K562 (cell line): ENCODE data around the gene ZCCHC14. TPM values are rescaled to one million over a fixed set of nuclear protein-coding genes. Genes with fewer than 3 reads are reported as not detected.

ENCODE experiments used
- BMI1 ChIP-seq: fragments of 150-350 bp; IDR thresholded peaks from 2 replicates; pipeline ENCODE4 v1.6.1; 2014; ENCODE audit warnings: low read length
- HLTF ChIP-seq: fragments of 450-650 bp; IDR thresholded peaks from 2 replicates; pipeline ENCODE4 v1.6.1; 2016
- HMG20B ChIP-seq: fragments of 250-450 bp; sonication (Bioruptor Pico); IDR thresholded peaks from 2 replicates; pipeline ENCODE4 v1.5.0; 2021; ENCODE audit warnings: mild to moderate bottlenecking
- JUND ChIP-seq, 2 experiments: IDR thresholded peaks; 2 replicates in 1 of 2; 3 replicates in 1 of 2; pipeline ENCODE4 v1.6.1; 2011; ENCODE audit warnings: borderline replicate concordance in 2 of 2, low read depth in 2 of 2, low read length in 2 of 2, improper control_type of control experiment in 1 of 2, missing biosample characterization in 1 of 2, missing genetic modification characterization in 1 of 2, missing genetic modification reagents in 1 of 2
- MEIS2 ChIP-seq: fragments of 450-650 bp; IDR thresholded peaks from 2 replicates; pipeline ENCODE4 v1.6.1; 2014; ENCODE audit warnings: mild to moderate bottlenecking; ENCODE audit not compliant: partially characterized antibody
- NCOA2 ChIP-seq, 2 experiments: fragments of 450-650 bp; IDR thresholded peaks; 2 replicates each; pipeline ENCODE4 v1.6.1; 2018; ENCODE audit warnings: mild to moderate bottlenecking in 2 of 2, moderate library complexity in 1 of 2; ENCODE audit not compliant: partially characterized antibody in 2 of 2
- NONO ChIP-seq, 2 experiments: fragments of 200-400 bp in 1 of 2; fragments of 450-650 bp in 1 of 2; formaldehyde crosslinking in 1 of 2; IDR thresholded peaks; 2 replicates each; pipeline ENCODE4 v1.6.1; 2017; ENCODE audit warnings: low read depth in 2 of 2, mild to moderate bottlenecking in 2 of 2, moderate library complexity in 2 of 2, low read length in 1 of 2
- SMAD1 ChIP-seq: fragments of 150-350 bp; IDR thresholded peaks from 2 replicates; pipeline ENCODE4 v1.6.1; 2014; ENCODE audit warnings: low read length, low read depth; ENCODE audit not compliant: partially characterized antibody
- SP1 ChIP-seq: sonication (generic); formaldehyde crosslinking; IDR thresholded peaks from 2 replicates; pipeline ENCODE4 v1.8.1; 2022; ENCODE audit warnings: mild to moderate bottlenecking, missing genetic modification reagents
- TBL1XR1 ChIP-seq, 2 experiments: IDR thresholded peaks; 2 replicates each; pipeline ENCODE4 v1.6.1; 2012; ENCODE audit warnings: improper control_type of control experiment in 2 of 2, low read length in 2 of 2, mild to moderate bottlenecking in 1 of 2
- TOE1 ChIP-seq, 2 experiments: fragments of 450-650 bp in 1 of 2; sonication (generic) in 1 of 2; formaldehyde crosslinking in 1 of 2; IDR thresholded peaks; 2 replicates each; pipeline versions ENCODE4 v1.7.1 to v1.8.0; 2016 to 2022; ENCODE audit warnings: borderline replicate concordance in 2 of 2, mild to moderate bottlenecking in 2 of 2, antibody characterized with exemption in 1 of 2, inconsistent platforms in 1 of 2, low read depth in 1 of 2, missing genetic modification reagents in 1 of 2, moderate library complexity in 1 of 2
- WHSC1 ChIP-seq: IDR thresholded peaks from one replicate; pipeline ENCODE4 v1.6.1; 2012; ENCODE audit warnings: low read length, control low read depth, inconsistent platforms
- ZNF785 ChIP-seq: fragments of 250-450 bp; sonication (Bioruptor Pico); IDR thresholded peaks from 2 replicates; pipeline ENCODE4 v1.4.0; 2020; ENCODE audit warnings: mild to moderate bottlenecking
- polyA plus RNA-seq, 8 experiments: library from polyadenylated mRNA; depleted of rRNA in 4 of 8; stranded (reverse) in 5 of 8; unstranded in 3 of 8; fragments of >200 nt; fragmentation: Nextera tagmentation in 2 of 8; fragmentation: Illumina TruSeq in 1 of 8; extraction: Ambion mirVana in 2 of 8; extraction: Trizol in 1 of 8; gene quantifications; 2 replicates each; pipeline versions ENCODE4 v1.2.1 to v1.2.3, GENCODE V29; 2011 to 2014; ENCODE audit warnings: inconsistent platforms in 1 of 8, missing spikeins in 1 of 8
- total RNA-seq, 7 experiments: library from RNA; depleted of rRNA in 6 of 7; stranded (reverse); fragments of >200 nt in 6 of 7; fragmentation: Illumina TruSeq in 2 of 7; extraction: Trizol in 2 of 7; gene quantifications; 2 replicates each; pipeline versions ENCODE4 v1.2.1 to v1.2.3, GENCODE V29; 2011 to 2021; ENCODE audit warnings: low replicate concordance in 1 of 7
- TF ChIP-seq, protein P1 (sequence below): sonication (generic); formaldehyde crosslinking; IDR thresholded peaks from 2 replicates; pipeline ENCODE4 v1.8.1; 2023; ENCODE audit warnings: missing genetic modification reagents, mild to moderate bottlenecking, borderline replicate concordance
- TF ChIP-seq, protein P2 (sequence below): fragments of 250-450 bp; sonication (Bioruptor Pico); IDR thresholded peaks from 2 replicates; pipeline ENCODE4 v1.5.0; 2021
- TF ChIP-seq, protein P3 (sequence below): fragments of 250-450 bp; sonication (Bioruptor Pico); IDR thresholded peaks from 2 replicates; pipeline ENCODE4 v1.9.0; 2021; ENCODE audit warnings: mild to moderate bottlenecking, inconsistent platforms
- TF ChIP-seq, protein P4 (sequence below): fragments of 450-650 bp; IDR thresholded peaks from 2 replicates; pipeline ENCODE4 v1.6.1; 2016; ENCODE audit warnings: missing biosample characterization, missing genetic modification characterization

The ZCCHC14 gene
- total and polyA plus RNA-seq, 9 of the 15 experiments (the other 6 are each of a cell fraction or from before 2014, with no cell fraction given): 1.5 to 12.4 (median 2.9) TPM

DNA sequence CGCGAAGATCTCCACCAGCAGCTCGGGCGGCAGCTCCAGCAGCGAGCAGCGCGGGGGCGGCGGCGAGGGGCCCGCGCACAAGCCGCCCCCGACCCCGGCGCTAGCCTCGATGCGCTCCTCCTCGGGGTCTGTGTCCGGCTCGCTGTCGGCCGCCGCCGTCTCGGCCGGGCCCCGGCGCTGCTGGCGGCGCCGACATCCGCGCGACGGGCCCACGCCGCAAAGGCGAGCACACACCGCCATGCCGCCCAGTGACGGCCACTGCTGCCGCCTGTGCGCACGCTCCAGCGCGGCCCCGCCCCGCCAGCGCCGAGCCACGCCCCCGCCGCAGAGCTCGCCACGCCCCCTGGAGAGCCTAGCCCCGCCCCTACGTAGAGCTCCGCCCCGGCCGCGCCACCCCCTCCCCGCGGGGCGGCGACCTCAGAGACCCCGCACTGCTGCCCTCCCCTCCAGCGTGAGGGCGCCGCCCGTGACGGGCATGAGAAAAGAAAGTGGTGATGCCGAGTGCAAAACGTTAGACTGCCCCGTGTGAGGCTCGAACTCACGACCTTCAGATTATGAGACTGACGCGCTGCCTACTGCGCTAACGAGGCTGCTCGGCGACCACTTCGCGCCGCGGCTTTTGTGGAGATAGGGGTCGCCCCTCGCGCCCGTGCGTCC is 109.2 kb downstream of the ZCCHC14 start, which contains the start of gene FBXO31 (continued):
- TF ChIP-seq, protein P1, sequence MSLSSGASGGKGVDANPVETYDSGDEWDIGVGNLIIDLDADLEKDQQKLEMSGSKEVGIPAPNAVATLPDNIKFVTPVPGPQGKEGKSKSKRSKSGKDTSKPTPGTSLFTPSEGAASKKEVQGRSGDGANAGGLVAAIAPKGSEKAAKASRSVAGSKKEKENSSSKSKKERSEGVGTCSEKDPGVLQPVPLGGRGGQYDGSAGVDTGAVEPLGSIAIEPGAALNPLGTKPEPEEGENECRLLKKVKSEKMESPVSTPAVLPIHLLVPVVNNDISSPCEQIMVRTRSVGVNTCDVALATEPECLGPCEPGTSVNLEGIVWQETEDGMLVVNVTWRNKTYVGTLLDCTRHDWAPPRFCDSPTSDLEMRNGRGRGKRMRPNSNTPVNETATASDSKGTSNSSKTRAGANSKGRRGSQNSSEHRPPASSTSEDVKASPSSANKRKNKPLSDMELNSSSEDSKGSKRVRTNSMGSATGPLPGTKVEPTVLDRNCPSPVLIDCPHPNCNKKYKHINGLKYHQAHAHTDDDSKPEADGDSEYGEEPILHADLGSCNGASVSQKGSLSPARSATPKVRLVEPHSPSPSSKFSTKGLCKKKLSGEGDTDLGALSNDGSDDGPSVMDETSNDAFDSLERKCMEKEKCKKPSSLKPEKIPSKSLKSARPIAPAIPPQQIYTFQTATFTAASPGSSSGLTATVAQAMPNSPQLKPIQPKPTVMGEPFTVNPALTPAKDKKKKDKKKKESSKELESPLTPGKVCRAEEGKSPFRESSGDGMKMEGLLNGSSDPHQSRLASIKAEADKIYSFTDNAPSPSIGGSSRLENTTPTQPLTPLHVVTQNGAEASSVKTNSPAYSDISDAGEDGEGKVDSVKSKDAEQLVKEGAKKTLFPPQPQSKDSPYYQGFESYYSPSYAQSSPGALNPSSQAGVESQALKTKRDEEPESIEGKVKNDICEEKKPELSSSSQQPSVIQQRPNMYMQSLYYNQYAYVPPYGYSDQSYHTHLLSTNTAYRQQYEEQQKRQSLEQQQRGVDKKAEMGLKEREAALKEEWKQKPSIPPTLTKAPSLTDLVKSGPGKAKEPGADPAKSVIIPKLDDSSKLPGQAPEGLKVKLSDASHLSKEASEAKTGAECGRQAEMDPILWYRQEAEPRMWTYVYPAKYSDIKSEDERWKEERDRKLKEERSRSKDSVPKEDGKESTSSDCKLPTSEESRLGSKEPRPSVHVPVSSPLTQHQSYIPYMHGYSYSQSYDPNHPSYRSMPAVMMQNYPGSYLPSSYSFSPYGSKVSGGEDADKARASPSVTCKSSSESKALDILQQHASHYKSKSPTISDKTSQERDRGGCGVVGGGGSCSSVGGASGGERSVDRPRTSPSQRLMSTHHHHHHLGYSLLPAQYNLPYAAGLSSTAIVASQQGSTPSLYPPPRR: 0 out of 2 replicates have a peak, but pooled peaks have one; percentile 71
- TF ChIP-seq JUND (IDR thresholded peaks at IDR 0.05; ENCODE audit: borderline replicate concordance, low read depth, low read length): peak; percentile 49; the same call in 1 of the 2 replicates
- no peak; the same call in 2 of the 3 replicates for TF ChIP-seq JUND (tag; IDR thresholded peaks at IDR 0.05; ENCODE audit: borderline replicate concordance, low read depth, low read length)
- TF ChIP-seq MEIS2: peak; percentile 54
- peak; percentile 31; the same call in 1 of the 2 replicates for TF ChIP-seq TOE1 (IDR thresholded peaks at IDR 0.05; ENCODE audit: borderline replicate concordance)
- TF ChIP-seq TOE1 (CRISPR knock-in tag; IDR thresholded peaks at IDR 0.05; ENCODE audit: borderline replicate concordance, low read depth): no peak
- no peak for TF ChIP-seq NCOA2 (IDR thresholded peaks at IDR 0.05; ENCODE audit: partially characterized antibody in 2 of 2)
- TF ChIP-seq, protein P2, sequence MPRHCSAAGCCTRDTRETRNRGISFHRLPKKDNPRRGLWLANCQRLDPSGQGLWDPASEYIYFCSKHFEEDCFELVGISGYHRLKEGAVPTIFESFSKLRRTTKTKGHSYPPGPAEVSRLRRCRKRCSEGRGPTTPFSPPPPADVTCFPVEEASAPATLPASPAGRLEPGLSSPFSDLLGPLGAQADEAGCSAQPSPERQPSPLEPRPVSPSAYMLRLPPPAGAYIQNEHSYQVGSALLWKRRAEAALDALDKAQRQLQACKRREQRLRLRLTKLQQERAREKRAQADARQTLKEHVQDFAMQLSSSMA: 0 out of 2 replicates have a peak, but pooled peaks have one; percentile 42
- TF ChIP-seq NONO (IDR thresholded peaks at IDR 0.05; ENCODE audit: low read depth in 2 of 2, low read length in 1 of 2): peak in 1 of 2 experiments; percentile 71; a peak in 1 of 4 replicates
- peak in 1 of 2 experiments; percentile 89; a peak in 2 of 4 replicates for TF ChIP-seq TBL1XR1 (IDR thresholded peaks at IDR 0.05; ENCODE audit: low read length in 2 of 2)
- no peak for TF ChIP-seq ZNF785 (CRISPR knock-in tag)
- TF ChIP-seq, protein P3, sequence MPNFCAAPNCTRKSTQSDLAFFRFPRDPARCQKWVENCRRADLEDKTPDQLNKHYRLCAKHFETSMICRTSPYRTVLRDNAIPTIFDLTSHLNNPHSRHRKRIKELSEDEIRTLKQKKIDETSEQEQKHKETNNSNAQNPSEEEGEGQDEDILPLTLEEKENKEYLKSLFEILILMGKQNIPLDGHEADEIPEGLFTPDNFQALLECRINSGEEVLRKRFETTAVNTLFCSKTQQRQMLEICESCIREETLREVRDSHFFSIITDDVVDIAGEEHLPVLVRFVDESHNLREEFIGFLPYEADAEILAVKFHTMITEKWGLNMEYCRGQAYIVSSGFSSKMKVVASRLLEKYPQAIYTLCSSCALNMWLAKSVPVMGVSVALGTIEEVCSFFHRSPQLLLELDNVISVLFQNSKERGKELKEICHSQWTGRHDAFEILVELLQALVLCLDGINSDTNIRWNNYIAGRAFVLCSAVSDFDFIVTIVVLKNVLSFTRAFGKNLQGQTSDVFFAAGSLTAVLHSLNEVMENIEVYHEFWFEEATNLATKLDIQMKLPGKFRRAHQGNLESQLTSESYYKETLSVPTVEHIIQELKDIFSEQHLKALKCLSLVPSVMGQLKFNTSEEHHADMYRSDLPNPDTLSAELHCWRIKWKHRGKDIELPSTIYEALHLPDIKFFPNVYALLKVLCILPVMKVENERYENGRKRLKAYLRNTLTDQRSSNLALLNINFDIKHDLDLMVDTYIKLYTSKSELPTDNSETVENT (CRISPR knock-in tag): peak; percentile 94
- TF ChIP-seq HMG20B: no peak
- no peak for TF ChIP-seq SMAD1
- TF ChIP-seq, protein P4, sequence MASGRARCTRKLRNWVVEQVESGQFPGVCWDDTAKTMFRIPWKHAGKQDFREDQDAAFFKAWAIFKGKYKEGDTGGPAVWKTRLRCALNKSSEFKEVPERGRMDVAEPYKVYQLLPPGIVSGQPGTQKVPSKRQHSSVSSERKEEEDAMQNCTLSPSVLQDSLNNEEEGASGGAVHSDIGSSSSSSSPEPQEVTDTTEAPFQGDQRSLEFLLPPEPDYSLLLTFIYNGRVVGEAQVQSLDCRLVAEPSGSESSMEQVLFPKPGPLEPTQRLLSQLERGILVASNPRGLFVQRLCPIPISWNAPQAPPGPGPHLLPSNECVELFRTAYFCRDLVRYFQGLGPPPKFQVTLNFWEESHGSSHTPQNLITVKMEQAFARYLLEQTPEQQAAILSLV (tag): no peak
- TF ChIP-seq SP1: peak; percentile 97
- TF ChIP-seq HLTF: peak; percentile 27; the same call in 1 of the 2 replicates
- no peak for TF ChIP-seq WHSC1
- no peak for TF ChIP-seq BMI1
